Keratinocyte (primary cell): ENCODE results near the gene CYP2E1. TPM values are rescaled to one million over a fixed set of nuclear protein-coding genes. Genes with fewer than 3 reads are reported as not detected.
"Not testable (repeated sequence)": the region's sequence is repeated elsewhere in the genome, so short reads cannot be mapped to it uniquely, and the experiment has no call there.

Experiments
- DNase-seq: peaks from one replicate; pipeline ENCODE4 v3.0.0-alpha.2; 2011; ENCODE audit warnings: low read depth, missing footprints, low spot score
- FAIRE-seq: peaks from 2 replicates; lab custom pipeline; 2011; peaks lifted over from hg19 to GRCh38; lab: Jason Lieb, UNC
- H2AFZ ChIP-seq: 2 replicates; pipeline ENCODE4 v1.6.0; 2012; ENCODE audit warnings: low read length, control low read depth, inconsistent platforms; ENCODE audit not compliant: control insufficient read depth
- H3K27ac ChIP-seq: 2 replicates; pipeline ENCODE4 v1.5.1; 2011; ENCODE audit warnings: low read length; ENCODE audit not compliant: control insufficient read depth, insufficient read depth
- H3K27me3 ChIP-seq: 3 replicates; pipeline ENCODE4 v1.6.0; 2011; ENCODE audit warnings: low read length; ENCODE audit not compliant: control insufficient read depth, insufficient read depth; ENCODE audit errors: extremely low read depth
- H3K36me3 ChIP-seq, 2 experiments: 2 replicates in 1 of 2; 3 replicates in 1 of 2; pipeline ENCODE4 v1.5.1; 2011; ENCODE audit warnings: low read length in 2 of 2, mild to moderate bottlenecking in 1 of 2; ENCODE audit not compliant: control insufficient read depth in 2 of 2, insufficient read depth in 2 of 2; ENCODE audit errors: extremely low read depth in 1 of 2
- H3K4me1 ChIP-seq: 3 replicates; pipeline ENCODE4 v1.5.1; 2011; ENCODE audit warnings: low read length; ENCODE audit not compliant: control insufficient read depth, insufficient read depth; ENCODE audit errors: extremely low read depth
- H3K4me2 ChIP-seq: 3 replicates; pipeline ENCODE4 v1.6.0; 2011; ENCODE audit warnings: low read depth, low read length; ENCODE audit not compliant: control insufficient read depth, insufficient read depth; ENCODE audit errors: extremely low read depth
- H3K4me3 ChIP-seq, 3 experiments: fragments of 200-600 bp in 1 of 3; sonication (generic) in 1 of 3; 2 replicates in 2 of 3; 3 replicates in 1 of 3; pipeline ENCODE4 v1.5.1; 2011 to 2016; ENCODE audit warnings: low read length in 3 of 3, mild to moderate bottlenecking in 3 of 3, control low read depth in 2 of 3, inconsistent platforms in 1 of 3, low read depth in 1 of 3, mixed read lengths in 1 of 3, mixed run types in 1 of 3, moderate library complexity in 1 of 3; ENCODE audit not compliant: control insufficient read depth in 2 of 3, insufficient read depth in 2 of 3; ENCODE audit errors: extremely low read depth in 1 of 3
- H3K79me2 ChIP-seq: 2 replicates; pipeline ENCODE4 v1.6.0; 2012; ENCODE audit warnings: low read length; ENCODE audit not compliant: control insufficient read depth, insufficient read depth
- H3K9ac ChIP-seq: 3 replicates; pipeline ENCODE4 v1.6.0; 2011; ENCODE audit warnings: low read length; ENCODE audit not compliant: control insufficient read depth, insufficient read depth; ENCODE audit errors: extremely low read depth
- H3K9me1 ChIP-seq: 3 replicates; pipeline ENCODE4 v1.6.0; 2011; ENCODE audit warnings: low read length; ENCODE audit not compliant: control insufficient read depth, insufficient read depth; ENCODE audit errors: extremely low read depth
- H3K9me3 ChIP-seq: 2 replicates; pipeline ENCODE4 v1.5.1; 2012; ENCODE audit warnings: low read depth, low read length; ENCODE audit not compliant: control insufficient read depth
- H4K20me1 ChIP-seq: 3 replicates; pipeline ENCODE4 v1.6.0; 2011; ENCODE audit warnings: low read length; ENCODE audit not compliant: control insufficient read depth, insufficient read depth; ENCODE audit errors: extremely low read depth
- EZH2 ChIP-seq: IDR thresholded peaks from one replicate; pipeline ENCODE4 v1.6.1; 2012; ENCODE audit warnings: inconsistent platforms, mild to moderate bottlenecking, low read length, moderate library complexity
- dilution Hi-C: fragments of 300-500 bp; cut with MboI; formaldehyde crosslinking; loops from one replicate; pipeline ENCODE4 v1.7.0; 2020; ENCODE audit warnings: low sequenced_read_pairs; ENCODE audit not compliant: extremely low pct_ligation_motif_present
- polyA plus RNA-seq, 5 experiments: library from polyadenylated mRNA; depleted of rRNA in 3 of 5; stranded (reverse) in 3 of 5; stranded (forward) in 1 of 5; unstranded in 1 of 5; fragments of >200 nt; gene quantifications; 1 replicate in 1 of 5; 2 replicates in 3 of 5; 3 replicates in 1 of 5; pipeline versions ENCODE4 v1.2.1 to v1.2.3, GENCODE V29; 2011 to 2012; ENCODE audit warnings: missing spikeins in 2 of 5, low read depth in 1 of 5, low replicate concordance in 1 of 5
- TF ChIP-seq, protein P1 (sequence below), 3 experiments: IDR thresholded peaks in 1 of 3; conservative IDR thresholded peaks in 1 of 3; optimal IDR thresholded peaks in 1 of 3; 2 replicates in 2 of 3; 3 replicates in 1 of 3; pipeline versions ENCODE3 to v1.5.1; 2011; ENCODE audit warnings: low read length in 3 of 3, mild to moderate bottlenecking in 3 of 3, moderate library complexity in 2 of 3, control low read depth in 1 of 3, inconsistent platforms in 1 of 3; ENCODE audit not compliant: insufficient read depth in 2 of 3; ENCODE audit errors: extremely low read depth in 1 of 3

CYP2E1 gene
- polyA plus RNA-seq, 1 donor (not counting 4 experiments of a cell fraction or from before 2014, with no cell fraction given): 0.77 TPM

DNA sequence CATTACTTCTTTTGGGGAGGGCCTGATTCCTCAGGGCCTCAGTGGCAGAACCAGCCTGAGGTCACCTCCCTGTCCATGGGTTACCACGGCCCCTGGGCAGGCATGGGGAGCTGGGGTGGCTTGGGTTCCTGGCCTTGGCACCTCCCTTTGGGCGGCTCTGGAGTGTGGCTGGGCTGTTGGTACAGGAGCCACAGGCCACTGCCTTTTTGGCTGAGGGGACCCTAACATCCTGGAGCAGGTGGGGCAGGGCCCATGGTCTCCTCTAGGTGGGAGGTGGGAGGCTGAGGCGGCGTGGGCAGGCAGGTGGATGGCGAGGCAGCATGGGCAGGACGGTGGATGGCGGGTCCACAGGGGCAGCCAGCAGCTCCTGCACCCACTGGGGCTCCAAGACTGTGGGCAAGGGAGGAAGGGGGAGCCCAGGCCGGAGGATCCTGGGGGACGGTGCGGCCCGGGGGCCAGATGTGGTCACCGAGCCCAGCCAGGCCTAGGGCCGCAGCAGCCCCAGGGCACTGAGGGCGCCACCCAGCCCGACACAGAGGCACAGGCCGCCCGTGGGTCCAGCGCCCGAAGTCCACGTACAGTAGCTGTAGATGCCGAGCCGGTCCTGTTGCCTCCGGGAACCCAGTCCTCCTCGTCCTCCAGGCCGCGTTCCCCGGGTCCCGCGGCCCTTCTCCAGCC, 40.6 kb downstream of the CYP2E1 start:
- TF ChIP-seq, protein P1, sequence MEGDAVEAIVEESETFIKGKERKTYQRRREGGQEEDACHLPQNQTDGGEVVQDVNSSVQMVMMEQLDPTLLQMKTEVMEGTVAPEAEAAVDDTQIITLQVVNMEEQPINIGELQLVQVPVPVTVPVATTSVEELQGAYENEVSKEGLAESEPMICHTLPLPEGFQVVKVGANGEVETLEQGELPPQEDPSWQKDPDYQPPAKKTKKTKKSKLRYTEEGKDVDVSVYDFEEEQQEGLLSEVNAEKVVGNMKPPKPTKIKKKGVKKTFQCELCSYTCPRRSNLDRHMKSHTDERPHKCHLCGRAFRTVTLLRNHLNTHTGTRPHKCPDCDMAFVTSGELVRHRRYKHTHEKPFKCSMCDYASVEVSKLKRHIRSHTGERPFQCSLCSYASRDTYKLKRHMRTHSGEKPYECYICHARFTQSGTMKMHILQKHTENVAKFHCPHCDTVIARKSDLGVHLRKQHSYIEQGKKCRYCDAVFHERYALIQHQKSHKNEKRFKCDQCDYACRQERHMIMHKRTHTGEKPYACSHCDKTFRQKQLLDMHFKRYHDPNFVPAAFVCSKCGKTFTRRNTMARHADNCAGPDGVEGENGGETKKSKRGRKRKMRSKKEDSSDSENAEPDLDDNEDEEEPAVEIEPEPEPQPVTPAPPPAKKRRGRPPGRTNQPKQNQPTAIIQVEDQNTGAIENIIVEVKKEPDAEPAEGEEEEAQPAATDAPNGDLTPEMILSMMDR (optimal IDR thresholded peaks at IDR 0.05 in 1 of 3, IDR thresholded peaks at IDR 0.05 in 1 of 3, conservative IDR thresholded peaks at IDR 0.05 in 1 of 3; ENCODE audit: extremely low read depth in 1 of 3, insufficient read depth in 2 of 3, low read length in 3 of 3): no peak
- TF ChIP-seq EZH2: no peak
- Histone ChIP-seq H3K4me1 (no peaks in the 10 kb centered on the region), H3K9ac (no peak overlapping the region), H3K4me3 (no peak overlapping the region), H3K9me1 (no peaks in the 10 kb centered on the region), H2AFZ (no peak overlapping the region), H3K9me3 (no peaks in the 10 kb centered on the region), H3K27me3 (peaks cover 2% of the 10 kb centered on the region), H3K27ac (no peak overlapping the region), H3K79me2 (no peaks in the 10 kb centered on the region), H3K36me3 (no peaks in the 10 kb centered on the region), H3K4me2 (no peak overlapping the region), H4K20me1 (no peaks in the 10 kb centered on the region)
- dilution Hi-C loops: no loop called here
- FAIRE-seq: no peak
- no peak for DNase-seq

DNA sequence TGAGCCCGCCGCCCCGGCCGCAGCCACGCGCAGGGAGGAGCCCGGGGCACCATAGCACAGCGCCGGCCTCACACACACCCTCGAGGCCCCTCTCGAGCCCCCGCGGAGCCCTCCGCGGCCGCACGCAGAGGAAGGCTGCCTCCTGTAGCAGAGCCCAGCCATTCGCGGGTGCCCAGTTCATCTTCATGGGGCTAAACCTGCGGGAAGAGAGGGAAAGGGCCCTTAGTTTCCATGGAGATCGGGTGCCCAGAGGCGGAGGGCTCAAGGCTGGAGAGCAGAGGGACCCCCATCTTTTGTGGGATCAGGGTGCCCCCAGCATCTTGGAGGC, 41.1 kb downstream of the CYP2E1 start:
- no peak for TF ChIP-seq EZH2
- TF ChIP-seq, protein P1 (optimal IDR thresholded peaks at IDR 0.05 in 1 of 3, IDR thresholded peaks at IDR 0.05 in 1 of 3, conservative IDR thresholded peaks at IDR 0.05 in 1 of 3; ENCODE audit: extremely low read depth in 1 of 3, insufficient read depth in 2 of 3, low read length in 3 of 3): no peak
- Histone ChIP-seq H3K4me1 (no peaks in the 10 kb centered on the region), H3K27me3 (peaks cover 2% of the 10 kb centered on the region), H4K20me1 (no peaks in the 10 kb centered on the region), H2AFZ (no peak overlapping the region), H3K4me3 (no peak overlapping the region), H3K27ac (no peak overlapping the region), H3K9me3 (no peaks in the 10 kb centered on the region), H3K9ac (no peak overlapping the region), H3K4me2 (no peak overlapping the region), H3K79me2 (no peaks in the 10 kb centered on the region), H3K9me1 (no peaks in the 10 kb centered on the region), H3K36me3 (no peaks in the 10 kb centered on the region)
- dilution Hi-C loops: no loop called here
- FAIRE-seq: no peak
- no peak for DNase-seq

DNA sequence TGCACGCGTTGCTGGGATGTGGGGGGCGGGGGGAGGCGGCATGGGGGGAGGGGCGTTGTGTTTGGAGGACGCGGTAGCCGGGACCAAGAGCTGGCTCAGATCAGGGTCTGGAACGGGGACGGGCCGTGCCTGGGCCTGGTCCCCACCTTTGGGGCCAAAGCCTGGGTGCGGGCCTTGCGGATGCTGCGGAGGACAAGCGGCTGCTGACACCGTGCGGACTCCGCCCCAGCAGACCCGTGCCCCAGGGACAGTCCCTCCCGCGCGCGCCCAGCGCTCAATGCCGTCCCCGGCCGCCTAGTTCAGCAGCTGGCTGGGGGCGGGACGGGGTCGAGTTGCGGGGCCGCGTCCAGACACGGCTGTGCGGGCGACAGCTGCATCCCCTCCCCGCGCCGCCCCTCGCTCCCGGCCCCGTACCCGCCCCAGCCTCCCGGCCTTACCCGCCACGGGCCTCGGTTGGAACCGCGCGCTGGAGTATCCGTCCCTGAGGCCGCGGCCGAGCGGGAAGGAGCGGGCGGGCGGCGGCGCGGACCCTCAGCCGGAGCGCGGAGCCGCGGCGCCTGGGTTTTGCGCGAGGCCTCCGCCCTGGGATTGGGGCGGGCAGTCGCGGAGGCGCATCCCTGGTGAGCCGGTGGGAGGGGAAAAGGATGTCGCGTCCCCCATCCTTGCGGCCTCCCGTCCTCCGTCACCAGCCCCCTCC, 41.8 kb downstream of the CYP2E1 start:
- H3K9me1 ChIP-seq, H3K9me3 ChIP-seq, dilution Hi-C loops, H3K27me3 ChIP-seq, H3K4me1 ChIP-seq, H4K20me1 ChIP-seq, H3K36me3 ChIP-seq, H3K4me3 ChIP-seq, H3K9ac ChIP-seq, H3K4me2 ChIP-seq, H3K27ac ChIP-seq, H2AFZ ChIP-seq, DNase-seq, H3K79me2 ChIP-seq, FAIRE-seq: not testable (repeated sequence)

DNA sequence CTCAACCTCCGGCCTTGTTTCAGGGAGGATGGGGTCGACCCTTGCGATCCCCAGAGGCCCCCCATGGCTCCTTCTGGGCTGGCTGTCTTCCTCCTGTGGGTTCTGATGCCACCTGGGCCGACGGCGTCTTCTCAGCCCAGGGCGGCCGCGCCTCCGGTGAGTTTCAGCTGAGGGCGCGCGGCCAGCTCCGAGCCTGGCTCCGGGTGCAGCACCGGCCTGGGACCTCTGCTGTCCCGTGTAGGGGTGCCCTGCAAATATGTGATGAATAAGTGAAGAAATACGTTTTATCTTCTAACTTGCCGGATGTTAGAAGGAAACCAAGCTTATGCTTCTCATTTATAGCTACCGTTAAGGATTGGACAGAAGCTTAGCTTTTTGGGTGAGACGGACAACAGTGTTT, 42.6 kb downstream of the CYP2E1 start:
- H3K4me1 ChIP-seq, H2AFZ ChIP-seq, FAIRE-seq, H3K9me3 ChIP-seq, dilution Hi-C loops, H3K4me3 ChIP-seq, H3K9me1 ChIP-seq, H3K27ac ChIP-seq, H4K20me1 ChIP-seq, DNase-seq, H3K27me3 ChIP-seq, H3K9ac ChIP-seq, H3K4me2 ChIP-seq, H3K79me2 ChIP-seq, H3K36me3 ChIP-seq: not testable (repeated sequence)
